WTC11 (cell line): ENCODE measurements around the gene LIPN. TPM values are rescaled to one million over a fixed set of nuclear protein-coding genes. Genes with fewer than 3 reads are reported as not detected.

Source experiments
- ATAC-seq: fragments of 200-7000 bp; cut with Tn5 transposase; 2 replicates; pipeline ENCODE4 v1.10.0; 2021; ENCODE audit warnings: mild to moderate bottlenecking, moderate library complexity
- CTCF ChIA-PET: fragments of 300-600 bp; sonication (Branson Sonifier 250); formaldehyde crosslinking; loops from one replicate; lab custom pipeline; 2021; ENCODE audit warnings: antibody characterized with exemption; lab: Charles Lee
- POLR2A ChIA-PET: fragments of 350-600 bp; sonication (Branson Sonifier 250); formaldehyde crosslinking; loops from one replicate; lab custom pipeline; 2021; ENCODE audit warnings: antibody characterized with exemption; lab: Charles Lee
- DNase-seq: peaks from one replicate; pipeline ENCODE4 v3.0.0; 2021; ENCODE audit warnings: low spot score
- H3K27ac Mint-ChIP-seq: 2 replicates; pipeline ENCODE4 v1.8.0; 2021; ENCODE audit warnings: mixed read lengths
- H3K27me3 Mint-ChIP-seq: 2 replicates; pipeline ENCODE4 v1.8.0; 2021; ENCODE audit warnings: low read depth, mild to moderate bottlenecking, moderate library complexity, mixed read lengths
- H3K36me3 Mint-ChIP-seq: 2 replicates; pipeline ENCODE4 v1.8.0; 2021; ENCODE audit warnings: mixed read lengths
- H3K4me1 Mint-ChIP-seq: 2 replicates; pipeline ENCODE4 v1.8.0; 2022; ENCODE audit warnings: mixed read lengths
- H3K4me3 Mint-ChIP-seq: 2 replicates; pipeline ENCODE4 v1.8.0; 2021; ENCODE audit warnings: mild to moderate bottlenecking, moderate library complexity, mixed read lengths
- H3K9me3 Mint-ChIP-seq: 2 replicates; pipeline ENCODE4 v1.8.0; 2021; ENCODE audit warnings: mixed read lengths
- AFF4 ChIP-seq: sonication (generic); formaldehyde crosslinking; IDR thresholded peaks from 2 replicates; pipeline ENCODE4 v1.8.1; 2023; ENCODE audit warnings: mild to moderate bottlenecking, missing genetic modification reagents, borderline replicate concordance
- ARID4B ChIP-seq: sonication (generic); formaldehyde crosslinking; IDR thresholded peaks from 2 replicates; pipeline ENCODE4 v1.8.0; 2023; ENCODE audit warnings: missing genetic modification reagents, mild to moderate bottlenecking, borderline replicate concordance
- ATF3 ChIP-seq: sonication (generic); formaldehyde crosslinking; conservative IDR thresholded peaks from 2 replicates; pipeline ENCODE4 v1.8.1; 2022; ENCODE audit warnings: mild to moderate bottlenecking, missing genetic modification reagents
- E2F4 ChIP-seq: sonication (generic); formaldehyde crosslinking; IDR thresholded peaks from 2 replicates; pipeline ENCODE4 v1.8.1; 2022; ENCODE audit warnings: low read depth, mild to moderate bottlenecking, moderate library complexity, missing genetic modification reagents, borderline replicate concordance
- ERG ChIP-seq: fragments of 250-450 bp; sonication (Bioruptor Pico); IDR thresholded peaks from 2 replicates; pipeline ENCODE4 v1.8.0; 2021; ENCODE audit warnings: mild to moderate bottlenecking
- ETV6 ChIP-seq: sonication (generic); formaldehyde crosslinking; IDR thresholded peaks from 2 replicates; pipeline ENCODE4 v1.8.1; 2022; ENCODE audit warnings: mild to moderate bottlenecking, missing genetic modification reagents
- FOXK1 ChIP-seq: sonication (generic); formaldehyde crosslinking; IDR thresholded peaks from 2 replicates; pipeline ENCODE4 v1.8.0; 2022; ENCODE audit warnings: mild to moderate bottlenecking, moderate library complexity, missing genetic modification reagents
- FOXP1 ChIP-seq: sonication (generic); formaldehyde crosslinking; IDR thresholded peaks from 2 replicates; pipeline ENCODE4 v1.8.0; 2022; ENCODE audit warnings: missing genetic modification reagents, mild to moderate bottlenecking, moderate library complexity, borderline replicate concordance
- JAZF1 ChIP-seq: fragments of 250-450 bp; sonication (Bioruptor Pico); IDR thresholded peaks from 2 replicates; pipeline ENCODE4 v1.9.0; 2021; ENCODE audit warnings: moderate library complexity, mild to moderate bottlenecking, inconsistent platforms
- NFE2L1 ChIP-seq: sonication (generic); formaldehyde crosslinking; IDR thresholded peaks from 2 replicates; pipeline ENCODE4 v1.8.1; 2023; ENCODE audit warnings: missing genetic modification reagents
- NFYB ChIP-seq: sonication (generic); formaldehyde crosslinking; conservative IDR thresholded peaks from 2 replicates; pipeline ENCODE4 v1.8.0; 2022; ENCODE audit warnings: low read depth, missing genetic modification reagents
- NR1H2 ChIP-seq: sonication (generic); formaldehyde crosslinking; IDR thresholded peaks from 2 replicates; pipeline ENCODE4 v1.9.0; 2021; ENCODE audit warnings: mild to moderate bottlenecking, moderate library complexity, missing genetic modification reagents
- NR2C2 ChIP-seq: sonication (generic); formaldehyde crosslinking; IDR thresholded peaks from 2 replicates; pipeline ENCODE4 v1.8.0; 2022; ENCODE audit warnings: mild to moderate bottlenecking, missing genetic modification reagents
- PREB ChIP-seq: sonication (generic); formaldehyde crosslinking; IDR thresholded peaks from 2 replicates; pipeline ENCODE4 v1.8.1; 2022; ENCODE audit warnings: mild to moderate bottlenecking, missing genetic modification reagents, moderate library complexity, borderline replicate concordance
- PRRX2 ChIP-seq: fragments of 250-450 bp; sonication (Bioruptor Pico); IDR thresholded peaks from 2 replicates; pipeline ENCODE4 v1.8.0; 2021; ENCODE audit warnings: mild to moderate bottlenecking
- RELA ChIP-seq: sonication (generic); formaldehyde crosslinking; IDR thresholded peaks from 2 replicates; pipeline ENCODE4 v1.8.1; 2022; ENCODE audit warnings: missing genetic modification reagents, mild to moderate bottlenecking, borderline replicate concordance
- TCF7 ChIP-seq: sonication (generic); formaldehyde crosslinking; IDR thresholded peaks from 2 replicates; pipeline ENCODE4 v1.8.0; 2022; ENCODE audit warnings: mild to moderate bottlenecking, low read depth, missing genetic modification reagents, moderate library complexity
- TP53 ChIP-seq: sonication (generic); formaldehyde crosslinking; IDR thresholded peaks from 2 replicates; pipeline ENCODE4 v1.8.1; 2023; ENCODE audit warnings: mild to moderate bottlenecking, missing genetic modification reagents
- ZNF219 ChIP-seq: sonication (generic); formaldehyde crosslinking; IDR thresholded peaks from 2 replicates; pipeline ENCODE4 v1.8.0; 2023; ENCODE audit warnings: missing genetic modification reagents, mild to moderate bottlenecking, borderline replicate concordance
- ZNF423 ChIP-seq: fragments of 250-450 bp; sonication (Bioruptor Pico); IDR thresholded peaks from 2 replicates; pipeline ENCODE4 v2.1.2; 2022; ENCODE audit warnings: mild to moderate bottlenecking, moderate library complexity
- total RNA-seq: library from RNA; stranded (reverse); gene quantifications from 3 replicates; pipeline ENCODE4 v1.2.3, GENCODE V29; 2021

The LIPN gene
- total RNA-seq, 1 experiment from 2014 or later, result not detected

GRCh38 chr10:88786032-88786770 is 26.4 kb downstream of the LIPN start (continued):
- TF ChIP-seq TP53 (CRISPR knock-in tag), result no peak
- TF ChIP-seq NR2C2 (CRISPR knock-in tag), result no peak
- no peak for TF ChIP-seq AFF4 (CRISPR knock-in tag)

- DNase-seq (no peak), ATAC-seq (no peak)
- H3K36me3 Mint-ChIP-seq, result no peaks in the 10 kb centered on the region
- 0 out of 2 replicates have a peak, but pooled peaks cover 4% of the 10 kb centered on the region for H3K9me3 Mint-ChIP-seq
- no peaks in the 10 kb centered on the region for H3K27me3 Mint-ChIP-seq
- ChIA-PET POLR2A (no interaction called here), CTCF (interaction anchor here (3.3 kb wide), 1 partner anchor 59 kb away, joined by 24 read pairs; no protein-coding TSS in a partner anchor)
- no peak overlapping the region for H3K27ac Mint-ChIP-seq
- peaks cover 6% of the 10 kb centered on the region; the same call in 1 of the 2 replicates for H3K4me1 Mint-ChIP-seq
- no peak for TF ChIP-seq TCF7 (CRISPR knock-in tag)
- TF ChIP-seq ZNF423, result no peak
- no peak overlapping the region for H3K4me3 Mint-ChIP-seq
Observed at GRCh38 chr10:88787463-88787862, 27.6 kb downstream of the LIPN start.

GRCh38 chr10:88788924-88789323 is 29.1 kb downstream of the LIPN start:
- ChIA-PET CTCF (interaction anchor here (3.3 kb wide), 1 partner anchor 60 kb away, joined by 24 read pairs; no protein-coding TSS in a partner anchor), POLR2A (no interaction called here)
- Mint-ChIP-seq H3K36me3 (no peaks in the 10 kb centered on the region), H3K27me3 (no peaks in the 10 kb centered on the region), H3K9me3 (0 out of 2 replicates have a peak, but pooled peaks cover 4% of the 10 kb centered on the region), H3K4me1 (peaks cover 6% of the 10 kb centered on the region; the same call in 1 of the 2 replicates), H3K4me3 (no peak overlapping the region), H3K27ac (no peak overlapping the region)
- ATAC-seq (peak; percentile 29), DNase-seq (no peak)
- TF ChIP-seq NFE2L1 (CRISPR knock-in tag) (no peak), NFYB (CRISPR knock-in tag) (no peak), JAZF1 (CRISPR knock-in tag) (no peak), E2F4 (CRISPR knock-in tag) (no peak), NR2C2 (CRISPR knock-in tag) (no peak), RELA (CRISPR knock-in tag) (no peak), FOXP1 (CRISPR knock-in tag) (no peak), ETV6 (no peak), FOXK1 (no peak), ERG (CRISPR knock-in tag) (no peak), PREB (CRISPR knock-in tag) (no peak), ATF3 (CRISPR knock-in tag) (no peak), ZNF219 (CRISPR knock-in tag) (no peak), PRRX2 (no peak), ARID4B (CRISPR knock-in tag) (no peak), NR1H2 (no peak)
